Right atrium auricular region (tissue), 2 donors: ENCODE measurements around the gene FYCO1. TPM values are rescaled to one million over a fixed set of nuclear protein-coding genes. Genes with fewer than 3 reads are reported as not detected.
A peak's percentile ranks its signal among the peaks of the same experiment; 100 is the strongest.

Source experiments
- DNase-seq: peaks from one replicate; pipeline ENCODE4 v3.0.0-alpha.2; 2019; ENCODE audit warnings: low spot score
- H3K27ac ChIP-seq, 2 donors: fragments of 200-600 bp; sonication (generic); 1 replicate in 1 of 2; 2 replicates in 1 of 2; pipeline ENCODE4 v1.5.1; 2016 to 2019
- H3K27me3 ChIP-seq, 2 donors: fragments of 200-600 bp; sonication (generic); one replicate each; pipeline versions ENCODE4 v1.5.1 to v1.6.0; 2017 to 2019
- H3K36me3 ChIP-seq: fragments of 200-600 bp; sonication (generic); one replicate; pipeline ENCODE4 v1.5.1; 2016
- H3K4me1 ChIP-seq, 2 donors: fragments of 200-600 bp; sonication (generic); one replicate each; pipeline versions ENCODE4 v1.5.1 to v1.6.0; 2017 to 2019
- H3K4me3 ChIP-seq, 2 donors: fragments of 200-600 bp; sonication (generic); 1 replicate in 1 of 2; 2 replicates in 1 of 2; pipeline ENCODE4 v1.5.1; 2017 to 2019; ENCODE audit warnings: mild to moderate bottlenecking in 1 of 2, moderate library complexity in 1 of 2
- H3K9me3 ChIP-seq, 2 donors: fragments of 200-600 bp; sonication (generic); one replicate each; pipeline ENCODE4 v1.5.1; 2019
- CTCF ChIP-seq, 2 donors: fragments of 200-600 bp; sonication (generic); IDR thresholded peaks; one replicate each; pipeline ENCODE4 v1.5.1; 2019; ENCODE audit warnings: antibody characterized with exemption in 2 of 2
- total RNA-seq, 2 donors: library from RNA; depleted of rRNA; stranded (reverse); fragments of >200 nt; gene quantifications; one replicate each; pipeline ENCODE4 v1.1.0, GENCODE V29; 2016

The FYCO1 gene
- total RNA-seq, 2 donors from 2014 or later: 67.2 to 116 TPM

GRCh38 chr3:45990181-45990580, 5.4 kb downstream of the FYCO1 start:
- Histone ChIP-seq H3K9me3 (no peaks in the 10 kb centered on the region), H3K4me1 (peaks cover 0 to 98% of the 10 kb centered on the region in 2 donors), H3K27me3 (no peaks in the 10 kb centered on the region), H3K27ac (peak overlapping the region; percentile 98), H3K4me3 (no peak overlapping the region), H3K36me3 (no peaks in the 10 kb centered on the region)
- TF ChIP-seq CTCF (IDR thresholded peaks at IDR 0.05): no peak
- DNase-seq: no peak

- Histone ChIP-seq H3K4me1 (peaks cover 0 to 100% of the 10 kb centered on the region in 2 donors), H3K4me3 (no peak overlapping the region), H3K36me3 (peaks cover 11% of the 10 kb centered on the region), H3K9me3 (no peaks in the 10 kb centered on the region), H3K27me3 (no peaks in the 10 kb centered on the region), H3K27ac (peak overlapping the region; percentile 98)
- DNase-seq: no peak
- TF ChIP-seq CTCF (IDR thresholded peaks at IDR 0.05): no peak
Observed at GRCh38 chr3:45988804-45989203, 6.8 kb downstream of the FYCO1 start.

- H3K27me3 ChIP-seq: no peaks in the 10 kb centered on the region
- DNase-seq: no peak
- no peak for TF ChIP-seq CTCF (IDR thresholded peaks at IDR 0.05)
- H3K4me1 ChIP-seq: peaks cover 0 to 100% of the 10 kb centered on the region in 2 donors
- H3K36me3 ChIP-seq: peaks cover 15% of the 10 kb centered on the region
- no peaks in the 10 kb centered on the region for H3K9me3 ChIP-seq
- H3K4me3 ChIP-seq: no peak overlapping the region
- H3K27ac ChIP-seq: peak overlapping the region; percentile 98
Observed at GRCh38 chr3:45988362-45988761, 7.3 kb downstream of the FYCO1 start.

- peaks cover 23% of the 10 kb centered on the region for H3K36me3 ChIP-seq
- peak overlapping the region; percentile 98 for H3K27ac ChIP-seq
- peak; percentile 78 for DNase-seq
- no peaks in the 10 kb centered on the region for H3K9me3 ChIP-seq
- no peaks in the 10 kb centered on the region for H3K27me3 ChIP-seq
- peaks cover 0 to 100% of the 10 kb centered on the region in 2 donors for H3K4me1 ChIP-seq
- H3K4me3 ChIP-seq: no peak overlapping the region
- no peak for TF ChIP-seq CTCF (IDR thresholded peaks at IDR 0.05)
Observed at GRCh38 chr3:45987368-45988291, 8.0 kb downstream of the FYCO1 start.

- no peak for DNase-seq
- Histone ChIP-seq H3K9me3 (no peaks in the 10 kb centered on the region), H3K27me3 (no peaks in the 10 kb centered on the region), H3K36me3 (peaks cover 34% of the 10 kb centered on the region), H3K4me1 (peaks cover 0 to 91% of the 10 kb centered on the region in 2 donors), H3K27ac (peak overlapping the region; percentile 98), H3K4me3 (no peak overlapping the region)
- TF ChIP-seq CTCF (IDR thresholded peaks at IDR 0.05): no peak
Observed at GRCh38 chr3:45986303-45986982, 9.2 kb downstream of the FYCO1 start.
